GM21723 (cell line): ENCODE results near the gene KIAA0408.

Experiments used
- ATAC-seq: cut with Tn5 transposase; IDR thresholded peaks from one replicate; pipeline ENCODE4 v1.9.1; 2021; ENCODE audit warnings: mild to moderate bottlenecking, moderate library complexity; ENCODE audit not compliant: unreplicated experiment

KIAA0408 gene

GRCh38 chr6:127459231-127459641 is at the start of gene KIAA0408:
TSS of gene KIAA0408 (minus strand) at chr6:127459389. CDS start at chr6:127453981, 5,408 bp downstream.
- no peak for ATAC-seq

- no peak for ATAC-seq
Observed at GRCh38 chr6:127506894-127507293, 47.7 kb upstream of the KIAA0408 start.

- ATAC-seq, result no peak
Observed at GRCh38 chr6:127503022-127503421, 43.8 kb upstream of the KIAA0408 start.

GRCh38 chr6:127497410-127497809 is 38.2 kb upstream of the KIAA0408 start:
- no peak for ATAC-seq

- ATAC-seq, result no peak
Observed at GRCh38 chr6:127496471-127496870, 37.3 kb upstream of the KIAA0408 start.

GRCh38 chr6:127494240-127494767 is 35.1 kb upstream of the KIAA0408 start:
- no peak for ATAC-seq

GRCh38 chr6:127489248-127489647 is 30.1 kb upstream of the KIAA0408 start:
- no peak for ATAC-seq

- ATAC-seq, result no peak
Observed at GRCh38 chr6:127486934-127487333, 27.7 kb upstream of the KIAA0408 start.

- peak; percentile 100 for ATAC-seq
Observed at GRCh38 chr6:127484212-127484863, 25.1 kb upstream of the KIAA0408 start.

GRCh38 chr6:127483399-127484055 is 24.3 kb upstream of the KIAA0408 start:
- peak; percentile 16 for ATAC-seq

- no peak for ATAC-seq
Observed at GRCh38 chr6:127482325-127482724, 23.1 kb upstream of the KIAA0408 start.

GRCh38 chr6:127481628-127482027 is 22.4 kb upstream of the KIAA0408 start:
- ATAC-seq, result no peak

GRCh38 chr6:127481111-127481510 is 21.9 kb upstream of the KIAA0408 start:
- ATAC-seq, result no peak

- ATAC-seq, result no peak
Observed at GRCh38 chr6:127477658-127478057, 18.5 kb upstream of the KIAA0408 start.

GRCh38 chr6:127475823-127476176 is 16.6 kb upstream of the KIAA0408 start:
- no peak for ATAC-seq

- no peak for ATAC-seq
Observed at GRCh38 chr6:127475135-127475822, 16.1 kb upstream of the KIAA0408 start.

GRCh38 chr6:127471379-127472255 is 12.4 kb upstream of the KIAA0408 start:
- ATAC-seq, result no peak

- no peak for ATAC-seq
Observed at GRCh38 chr6:127468936-127469335, 9.7 kb upstream of the KIAA0408 start.

GRCh38 chr6:127466416-127466815 is 7.2 kb upstream of the KIAA0408 start:
- no peak for ATAC-seq

GRCh38 chr6:127464881-127465459 is 5.8 kb upstream of the KIAA0408 start:
- peak; percentile 91 for ATAC-seq
